Activated T-cell treated with anti-CD3 and anti-CD28 coated beads for 48 hours (primary cell): ENCODE measurements around the gene DFFB.

Experiments
- DNase-seq: peaks from one replicate; pipeline ENCODE4 v3.0.0-alpha.2; 2020; ENCODE audit warnings: low read depth

DFFB gene

DNA sequence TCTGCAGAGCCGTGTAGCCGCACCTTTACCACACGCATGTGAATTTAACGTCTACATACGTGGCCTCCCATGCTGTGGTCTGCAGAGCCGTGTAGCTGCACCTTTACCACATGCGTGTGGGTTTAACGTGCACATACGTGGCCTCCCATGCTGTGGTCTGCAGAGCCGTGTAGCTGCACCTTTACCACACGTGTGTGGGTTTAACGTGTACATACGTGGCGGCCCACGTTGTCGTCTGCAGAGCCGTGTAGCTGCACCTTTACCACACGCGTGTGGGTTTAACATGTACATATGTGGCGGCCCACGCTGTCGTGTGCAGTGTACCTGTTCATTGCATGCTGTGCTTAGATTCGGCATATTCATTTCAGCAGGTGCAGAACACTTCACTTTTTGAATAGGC, 17.5 kb downstream of the DFFB start:
- no peak for DNase-seq

DNA sequence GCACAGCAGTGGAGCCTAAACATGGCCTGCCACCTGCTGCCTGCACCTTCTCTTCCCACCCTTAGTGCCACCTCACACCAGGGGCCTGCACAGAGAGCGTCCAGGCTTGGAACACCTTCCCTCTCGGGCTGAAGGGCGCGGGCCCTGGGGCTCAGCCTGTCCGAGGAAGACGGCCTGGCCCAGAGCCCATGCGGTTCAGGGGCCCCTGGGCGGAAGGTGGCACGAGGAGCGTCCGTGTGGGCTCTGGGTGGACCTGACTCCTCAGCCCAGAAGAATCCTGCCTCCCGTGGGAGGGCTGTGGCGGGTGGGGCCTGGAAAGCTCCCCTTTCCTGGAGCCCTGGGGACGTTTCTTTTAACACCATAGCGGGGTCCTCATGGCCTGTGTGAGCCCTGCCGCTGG, 19.4 kb downstream of the DFFB start:
- no peak for DNase-seq

DNA sequence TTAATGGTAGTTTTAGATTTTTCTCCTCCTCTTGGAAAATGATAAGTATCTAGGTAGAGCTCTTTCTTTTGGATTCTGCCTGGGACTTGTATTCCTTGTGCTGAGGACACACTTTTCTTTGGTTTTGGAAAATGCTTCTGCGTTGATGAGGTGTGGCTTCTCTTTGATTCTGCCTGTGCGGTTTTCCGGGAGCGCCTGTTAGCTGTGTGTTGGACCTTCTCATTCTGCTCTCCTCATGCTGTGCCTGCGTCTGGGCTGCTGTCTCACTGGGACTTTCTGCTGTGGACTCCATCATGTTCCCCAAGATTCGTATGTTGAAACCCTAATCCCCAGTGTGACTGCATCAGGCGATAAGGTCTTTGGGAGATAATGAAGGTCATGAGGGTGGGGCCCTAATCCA, 21.8 kb downstream of the DFFB start:
- no peak for DNase-seq

DNA sequence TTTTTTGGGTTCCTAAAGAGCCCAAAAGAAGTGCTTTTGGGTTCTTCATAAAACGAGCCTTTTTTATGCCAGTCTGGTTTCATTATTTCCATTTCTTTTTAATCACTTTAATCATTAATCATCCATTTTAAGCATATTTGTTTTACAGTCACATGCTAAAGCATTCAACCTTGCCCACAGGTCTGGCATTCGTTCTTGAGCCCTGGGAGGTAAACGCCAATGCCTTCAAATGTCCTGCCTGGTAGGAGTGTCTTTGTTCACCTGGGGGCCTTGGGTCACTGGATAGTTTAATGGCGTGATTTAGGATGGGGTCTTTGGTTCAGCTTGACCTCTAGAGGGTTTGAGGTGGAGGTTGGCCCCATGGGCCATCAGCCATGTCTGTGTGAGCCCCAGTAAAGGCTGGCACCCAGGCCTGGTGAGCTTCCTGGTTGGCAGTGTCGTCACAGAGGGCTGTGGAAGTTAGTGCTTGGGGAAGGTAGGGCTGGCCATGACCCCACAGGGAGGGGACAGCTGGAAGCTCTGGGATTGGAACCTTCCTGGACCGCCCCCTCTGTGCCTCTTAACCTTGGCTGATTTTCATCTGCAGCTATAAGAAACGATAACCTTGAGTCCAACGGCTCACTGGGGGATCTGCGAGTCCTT, 22.6 kb downstream of the DFFB start:
- no peak for DNase-seq

DNA sequence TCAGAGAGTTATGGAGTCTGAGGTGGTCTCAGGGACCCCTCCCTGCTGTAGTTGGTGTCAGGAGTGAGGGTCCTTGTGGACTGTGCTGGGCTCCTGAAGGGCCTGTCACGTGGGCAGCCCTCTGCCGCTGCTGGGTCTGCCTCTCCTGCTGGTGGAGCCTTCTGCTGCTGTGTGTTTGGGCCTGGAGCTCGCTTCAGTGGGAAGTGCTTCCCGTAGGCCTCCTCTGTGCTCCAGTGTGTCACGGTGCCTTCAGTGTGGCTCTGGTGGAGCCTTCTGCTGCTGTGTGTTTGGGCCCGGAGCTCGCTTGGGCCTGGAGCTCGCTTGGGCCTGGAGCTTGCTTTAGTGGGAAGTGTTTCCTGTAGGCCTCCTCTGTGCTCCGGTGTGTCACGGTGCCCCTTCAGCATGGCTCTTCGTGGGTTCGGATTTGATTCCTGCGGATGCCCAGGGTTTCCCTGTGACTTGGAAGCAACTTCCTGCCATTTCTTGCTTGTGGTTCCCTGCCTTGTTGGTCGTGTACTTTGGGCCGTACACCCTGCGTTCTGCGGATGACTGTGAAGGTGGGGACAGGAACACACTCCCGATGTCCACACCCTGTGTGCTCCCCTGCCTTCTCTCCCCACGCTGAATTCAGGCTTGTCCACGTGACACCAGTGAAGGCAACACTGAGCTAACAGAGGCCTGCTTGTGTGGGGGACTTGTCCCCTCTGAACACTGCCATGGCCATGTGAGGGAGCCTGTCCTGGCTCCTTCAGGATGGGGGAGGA, 23.3 kb downstream of the DFFB start:
- no peak for DNase-seq

DNA sequence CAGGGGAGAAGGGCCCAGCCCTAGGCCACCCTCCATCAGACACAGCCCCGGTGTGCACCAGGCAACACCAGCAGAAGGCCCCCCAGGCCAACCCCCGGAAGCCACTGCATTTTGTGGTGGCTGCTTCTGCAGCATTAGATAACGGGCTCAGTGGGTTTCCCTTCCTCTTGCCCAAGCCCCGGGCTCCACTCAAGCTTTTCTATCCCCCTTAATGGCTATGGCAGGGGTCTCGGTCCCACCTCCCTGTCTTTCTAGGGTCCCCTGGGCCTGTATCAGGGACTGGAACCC, 23.9 kb downstream of the DFFB start:
- DNase-seq, result no peak

DNA sequence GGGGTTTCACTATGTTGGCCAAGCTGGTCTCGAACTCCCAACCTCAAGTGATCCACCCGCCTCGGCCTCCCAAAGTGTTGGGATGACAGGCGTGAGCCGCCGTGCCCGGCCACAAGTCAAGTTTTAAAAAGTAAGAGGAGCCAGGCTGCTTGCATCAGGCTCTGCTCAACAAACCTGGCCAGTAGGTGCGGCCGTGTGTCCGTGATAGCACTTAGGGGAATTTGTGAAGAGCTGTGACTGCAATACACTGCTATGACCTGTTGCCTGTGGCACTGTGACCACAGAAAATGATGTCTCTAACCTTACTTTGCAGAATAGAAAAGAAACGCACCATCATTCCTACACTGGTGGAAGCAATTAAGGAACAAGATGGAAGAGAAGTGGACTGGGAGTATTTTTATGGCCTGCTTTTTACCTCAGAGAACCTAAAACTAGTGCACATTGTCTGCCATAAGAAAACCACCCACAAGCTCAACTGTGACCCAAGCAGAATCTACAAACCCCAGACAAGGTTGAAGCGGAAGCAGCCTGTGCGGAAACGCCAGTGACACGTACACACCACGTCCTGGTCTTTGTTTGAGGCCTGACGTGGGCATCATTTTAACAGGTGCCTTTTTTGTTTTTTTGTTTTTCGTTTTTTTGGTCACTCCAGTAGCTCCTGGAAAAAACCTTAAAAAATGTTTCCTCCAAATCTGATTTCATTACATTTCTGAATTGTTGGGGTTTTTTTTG, 26.1 kb downstream of the DFFB start:
- no peak for DNase-seq

DNA sequence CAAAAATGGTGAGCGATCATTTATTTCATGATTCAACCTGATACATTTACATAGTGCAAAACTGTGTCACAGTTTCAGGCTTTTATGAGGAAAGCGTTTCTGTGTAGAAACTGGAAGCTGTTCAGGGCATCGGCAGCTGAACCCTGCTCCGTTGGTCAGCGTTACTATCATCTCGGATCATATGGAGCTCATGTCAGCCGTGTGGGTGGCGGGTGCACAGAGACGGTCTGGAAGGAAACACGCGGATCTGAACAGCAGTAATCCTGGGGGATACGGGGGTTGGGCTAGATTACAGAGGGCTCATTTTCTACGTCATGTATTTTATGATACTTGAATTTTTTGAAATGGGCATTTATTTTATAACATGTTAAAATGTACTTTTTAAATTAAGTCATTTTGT, 27.7 kb downstream of the DFFB start:
- no peak for DNase-seq

DNA sequence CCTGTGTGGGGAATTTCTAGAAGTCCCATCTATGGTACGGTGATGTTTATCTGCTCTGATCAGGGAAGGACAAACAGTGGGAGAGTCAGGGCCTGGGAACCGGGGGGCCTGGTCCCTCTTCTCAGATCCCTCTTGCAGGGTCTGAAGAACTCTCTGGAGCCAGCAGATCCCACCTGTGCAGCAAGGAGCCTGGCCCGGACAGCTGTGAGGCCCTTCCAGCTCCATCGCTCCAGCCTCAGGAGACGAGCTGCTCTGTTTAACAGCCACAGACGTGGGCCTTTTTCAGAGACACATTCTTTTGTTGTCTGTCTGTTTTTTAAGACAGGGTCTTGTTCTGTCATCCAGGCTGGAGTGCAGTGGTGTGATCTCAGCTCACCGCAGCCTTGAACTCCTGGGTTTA, 28.3 kb downstream of the DFFB start:
- no peak for DNase-seq

DNA sequence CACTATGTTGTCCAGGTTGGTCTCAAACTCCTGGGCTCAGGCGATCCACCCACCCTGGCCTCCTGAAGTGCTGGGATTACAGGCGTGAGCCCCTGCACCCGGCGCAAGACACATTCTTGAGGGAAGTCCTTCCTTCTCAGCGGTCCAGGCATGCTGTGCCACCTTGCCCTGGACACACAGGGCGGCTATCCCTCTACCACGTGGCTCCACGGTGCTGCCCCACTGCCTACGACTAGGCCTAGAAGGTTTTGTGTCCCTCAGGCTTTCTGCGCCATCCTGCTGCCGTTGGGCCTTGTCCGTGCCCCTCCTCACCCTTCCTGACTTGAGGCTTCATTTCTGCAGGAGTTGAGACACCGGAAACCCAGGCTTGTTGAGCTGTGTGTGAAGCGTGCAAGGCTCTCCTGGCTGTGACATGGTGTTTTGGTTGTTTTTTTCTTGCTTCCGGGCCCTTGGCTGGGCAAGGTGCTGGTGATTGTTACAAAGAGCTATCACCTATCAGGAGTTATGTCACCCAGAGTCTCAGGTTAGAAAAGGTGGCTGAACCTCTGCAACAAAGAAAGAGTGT, 28.9 kb downstream of the DFFB start:
- no peak for DNase-seq

DNA sequence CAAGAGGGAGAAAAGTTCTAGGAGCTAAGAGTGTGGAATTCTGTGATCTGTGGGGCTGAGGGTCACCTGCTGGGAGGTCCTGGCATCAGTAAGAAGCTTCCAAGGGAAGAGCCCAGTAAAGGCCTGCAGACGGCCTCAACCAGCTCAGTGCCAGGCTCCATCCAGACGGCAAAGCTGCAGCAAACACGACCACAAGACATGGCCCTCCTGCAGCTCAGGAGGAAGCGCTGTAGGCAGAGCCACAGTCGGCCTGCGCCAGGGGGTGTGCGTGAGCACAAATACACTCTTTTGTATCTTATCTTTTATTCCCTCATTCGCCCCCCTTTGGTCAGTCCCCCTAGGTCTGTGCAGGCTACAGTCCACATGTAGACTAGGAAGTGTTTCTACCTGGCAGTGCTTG, 29.4 kb downstream of the DFFB start:
- no peak for DNase-seq

DNA sequence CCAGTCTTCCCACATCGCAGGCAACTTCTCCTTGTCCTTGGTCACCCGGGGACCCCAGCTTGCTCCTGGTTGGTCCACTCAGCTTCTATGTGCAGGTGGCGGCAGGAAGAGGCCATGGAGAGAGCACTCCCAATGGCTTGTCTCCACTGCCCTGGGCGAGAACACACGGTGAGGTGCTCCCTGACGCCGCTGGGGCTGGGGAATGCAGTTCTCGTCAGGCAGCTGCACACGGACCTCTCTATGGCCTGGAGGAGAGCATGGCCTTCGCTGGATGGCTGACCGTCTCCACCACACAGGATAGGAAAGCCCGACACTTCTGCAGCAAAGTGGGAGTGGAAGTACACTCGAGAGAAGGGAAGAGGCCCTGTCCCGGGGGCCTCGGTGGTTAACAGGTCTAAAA, 31.0 kb downstream of the DFFB start:
- DNase-seq, result no peak

DNA sequence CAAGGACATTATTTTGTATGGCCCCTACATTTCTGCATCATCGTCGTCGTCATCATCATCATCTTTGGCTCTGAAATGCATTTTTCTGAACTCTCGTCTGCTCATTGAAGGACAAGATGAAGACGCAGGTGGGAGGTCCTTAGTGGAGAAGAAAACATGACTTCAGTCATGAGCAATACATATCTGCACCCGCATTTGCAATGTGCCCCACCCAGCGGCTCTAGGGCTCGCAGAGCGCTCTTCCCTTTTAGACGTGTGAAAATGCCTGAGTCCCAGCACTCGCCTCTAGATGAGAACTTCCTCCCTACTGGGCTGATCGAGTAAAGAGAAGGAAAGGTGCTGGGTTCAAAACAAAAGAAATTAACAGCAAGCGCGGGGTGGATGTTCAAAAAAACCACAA, 32.7 kb downstream of the DFFB start:
- DNase-seq, result no peak

DNA sequence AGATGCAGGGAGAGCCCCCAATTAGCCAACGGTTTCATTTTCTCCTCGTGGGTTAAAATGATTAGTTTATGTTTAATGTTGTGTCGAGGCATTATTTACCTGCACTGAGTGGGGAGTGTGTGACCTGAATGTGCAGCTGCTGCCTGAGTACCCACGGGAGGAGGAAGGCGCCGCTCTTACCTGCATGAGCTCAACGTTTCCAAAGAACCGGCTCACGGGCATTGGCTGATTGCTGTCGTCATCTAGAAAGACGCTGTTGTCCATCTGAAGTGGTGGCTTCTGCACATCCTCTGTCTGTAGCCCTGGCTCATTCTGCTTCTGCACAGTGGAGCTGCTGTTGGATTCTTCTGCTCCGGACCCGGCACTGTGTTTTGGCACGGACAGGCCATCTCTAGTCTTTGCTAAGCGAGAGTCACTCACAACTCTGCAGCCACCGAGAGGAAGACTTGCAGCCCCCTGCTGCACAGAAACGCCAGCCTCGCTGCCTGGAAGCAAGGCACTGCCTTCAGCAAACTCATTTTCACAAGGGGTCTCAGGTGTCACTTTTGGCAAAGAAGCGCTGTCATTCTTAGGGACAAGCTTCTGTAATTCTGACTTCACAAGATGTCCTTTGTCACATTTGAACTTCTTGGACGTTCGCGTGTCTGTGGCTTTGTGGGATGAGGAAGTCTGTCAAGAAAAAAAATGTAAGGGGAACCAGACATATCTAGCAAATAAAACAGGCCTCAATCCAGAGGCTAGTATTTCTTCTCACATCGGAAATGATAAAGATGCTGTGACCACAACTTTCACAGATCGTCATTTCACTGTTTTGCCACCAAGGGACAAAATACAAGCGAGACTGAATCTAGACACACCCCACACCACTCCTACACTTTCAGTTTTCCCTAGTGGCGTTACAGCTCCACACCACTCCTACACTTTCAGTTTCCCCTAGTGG, 33.4 kb downstream of the DFFB start:
- no peak for DNase-seq

DNA sequence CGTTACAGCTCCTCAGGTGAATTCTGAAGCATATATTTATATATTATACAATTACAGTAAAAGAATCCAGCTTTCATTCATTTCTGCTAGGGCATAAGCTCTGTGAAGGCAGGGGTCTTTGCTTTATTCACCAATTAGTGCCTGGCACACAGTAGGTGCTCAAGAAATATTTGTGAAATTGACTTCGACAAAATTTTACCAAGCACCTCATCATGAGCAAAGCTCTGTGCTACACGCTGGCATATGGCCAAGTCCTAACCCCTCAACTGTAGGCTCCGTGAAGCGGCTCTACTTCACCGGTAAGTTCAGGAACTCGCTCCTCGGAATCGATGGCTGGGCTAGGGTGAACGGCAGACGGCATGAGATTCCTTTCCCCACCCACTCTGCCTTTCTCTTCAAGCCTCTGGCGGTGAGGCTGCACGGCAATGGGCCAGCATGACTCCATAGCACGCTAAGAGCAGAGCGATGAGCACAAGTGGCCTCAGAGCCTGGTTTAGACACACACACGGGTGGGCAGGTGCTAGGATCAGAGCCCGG, 34.1 kb downstream of the DFFB start:
- no peak for DNase-seq

DNA sequence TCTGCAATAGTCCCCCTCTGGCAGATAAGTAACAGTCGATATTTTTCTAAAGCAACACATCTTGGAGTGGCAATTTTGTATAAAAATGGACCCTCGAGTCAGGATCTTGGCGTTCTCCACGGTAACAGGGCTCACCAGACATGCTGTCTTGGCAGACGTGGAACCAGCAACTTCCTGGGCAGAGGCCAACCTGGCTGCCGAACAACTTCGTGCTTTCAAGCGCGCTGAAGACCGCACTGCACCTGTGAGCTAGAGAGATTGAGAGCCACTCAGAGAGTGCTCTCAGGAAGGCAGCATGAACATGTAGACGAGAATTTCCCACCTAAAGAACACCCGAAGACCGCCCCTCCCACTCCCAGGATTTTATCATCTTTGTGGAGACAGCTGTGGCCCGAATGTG, 35.5 kb downstream of the DFFB start:
- DNase-seq, result no peak

DNA sequence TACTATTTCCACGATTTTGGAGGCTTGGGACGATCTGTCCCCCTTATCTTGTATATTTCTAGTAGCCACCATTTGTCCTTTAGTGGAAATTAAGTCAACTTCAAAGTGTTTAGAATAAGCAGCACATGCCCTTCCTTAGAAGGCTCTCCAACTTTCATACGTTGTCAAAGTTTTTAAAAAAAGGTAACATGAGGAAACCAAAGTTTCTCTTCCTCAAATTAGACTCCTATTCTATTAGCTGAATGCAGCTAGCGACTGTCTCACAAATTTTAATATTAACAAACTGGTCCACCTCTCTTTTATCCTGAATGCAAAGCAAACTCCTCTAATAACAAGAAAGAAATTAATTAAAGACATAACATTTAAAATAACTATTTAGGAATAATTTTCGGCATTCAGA, 35.9 kb downstream of the DFFB start:
- no peak for DNase-seq

DNA sequence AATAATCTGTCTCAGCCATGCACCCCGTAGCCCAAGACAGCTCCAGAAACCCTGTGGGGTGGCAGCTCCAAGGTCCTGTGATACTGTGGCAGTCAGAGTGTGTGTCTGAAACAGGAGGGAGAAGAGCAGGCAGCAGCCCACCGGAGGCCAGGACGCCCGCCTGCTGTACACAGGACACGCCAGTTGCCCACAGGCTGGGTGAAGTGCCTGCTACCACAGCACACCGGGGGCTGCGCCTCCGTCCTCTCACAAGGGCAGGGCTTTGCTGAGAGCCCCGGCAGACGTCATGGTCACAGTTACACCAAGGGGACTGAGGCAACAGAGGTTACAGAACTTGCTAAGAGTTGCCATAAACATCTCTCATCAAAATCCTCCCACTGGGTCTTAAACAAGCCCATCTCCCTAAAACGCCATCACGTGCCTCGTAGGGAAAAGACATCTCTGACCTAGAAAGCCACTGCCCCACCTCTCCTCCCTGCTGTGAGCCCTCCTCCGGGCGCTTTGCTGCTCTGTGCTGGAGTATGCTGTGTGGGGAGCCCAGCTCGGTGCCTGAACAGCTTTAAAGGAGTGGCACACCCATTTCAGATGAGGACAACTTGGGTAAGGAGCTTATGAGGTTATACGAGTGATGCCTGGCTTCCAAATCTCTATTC, 37.5 kb downstream of the DFFB start:
- no peak for DNase-seq

DNA sequence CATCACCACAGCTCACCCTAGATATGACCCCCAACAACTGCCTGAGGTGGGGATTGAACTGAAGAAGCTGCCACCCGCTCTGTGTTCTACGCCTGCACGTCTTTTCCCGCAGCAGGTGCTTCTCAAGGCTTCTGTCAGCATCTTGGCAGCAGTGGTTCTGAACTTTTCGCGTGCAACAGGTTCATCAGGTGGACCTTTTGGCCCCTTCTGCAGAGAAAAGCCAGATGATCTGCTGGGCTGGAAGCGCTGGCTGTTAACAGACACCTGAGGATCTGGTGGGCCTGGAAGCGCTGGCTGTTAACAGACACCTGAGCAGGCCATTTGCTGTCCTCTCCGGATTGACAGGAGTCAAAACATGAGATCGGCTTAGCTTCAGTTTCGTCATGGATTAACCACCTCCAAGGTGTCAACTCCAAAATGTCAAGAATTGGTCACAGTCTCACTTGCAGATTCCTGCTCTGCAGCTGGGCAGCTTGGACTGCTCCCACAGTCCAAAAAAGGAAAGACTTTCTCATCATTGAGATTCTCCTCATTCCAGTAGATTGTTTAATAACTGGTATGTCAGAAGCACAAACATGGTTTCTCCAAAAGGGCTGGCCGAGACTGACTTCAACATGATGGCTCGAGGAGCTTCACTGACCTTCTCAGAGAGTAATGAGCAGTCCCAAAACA, 38.1 kb downstream of the DFFB start:
- DNase-seq, result no peak

DNA sequence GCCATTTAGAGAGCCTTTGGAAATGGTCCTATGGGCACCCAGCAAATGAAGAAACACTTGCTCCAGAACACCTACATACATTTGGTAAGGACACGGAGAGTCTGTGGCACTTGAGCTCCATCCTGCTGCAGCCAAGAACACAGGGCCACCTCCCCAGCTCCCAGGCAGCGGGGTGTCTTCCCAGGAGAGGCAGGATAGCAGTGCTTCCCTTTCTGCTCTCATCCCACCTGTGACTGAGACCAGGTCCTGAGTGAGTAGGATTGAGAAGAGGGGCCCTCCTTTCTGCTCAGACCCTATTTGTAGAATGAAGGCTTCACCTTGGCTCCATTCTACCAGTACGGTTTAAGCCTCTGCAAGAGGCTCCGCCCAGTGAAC, 38.7 kb downstream of the DFFB start:
- DNase-seq, result no peak
